Left ventricle myocardium inferior (tissue), 1 donor: ENCODE results near the gene ERC1. TPM values are rescaled to one million over a fixed set of nuclear protein-coding genes. Genes with fewer than 3 reads are reported as not detected.

ENCODE experiments used
- DNase-seq: peaks from one replicate; pipeline ENCODE4 v3.0.0-alpha.2; 2020
- H3K27ac ChIP-seq: fragments of 200-600 bp; replicated peaks from 2 replicates; pipeline ENCODE4 v1.8.0; 2021
- H3K27me3 ChIP-seq: fragments of 200-600 bp; 2 replicates; pipeline ENCODE4 v1.8.0; 2021; ENCODE audit warnings: low read depth
- H3K36me3 ChIP-seq: fragments of 200-600 bp; 2 replicates; pipeline ENCODE4 v1.8.0; 2021
- H3K4me1 ChIP-seq: fragments of 200-600 bp; 2 replicates; pipeline ENCODE4 v1.8.0; 2021
- H3K4me3 ChIP-seq: fragments of 200-600 bp; 2 replicates; pipeline ENCODE4 v1.8.0; 2021; ENCODE audit warnings: mild to moderate bottlenecking, moderate library complexity
- H3K9me3 ChIP-seq: fragments of 200-600 bp; replicated peaks from 2 replicates; pipeline ENCODE4 v1.8.0; 2021
- intact Hi-C: fragments of 100-400 bp; cut with micrococcal nuclease; formaldehyde crosslinking; loops from one replicate; pipeline ENCODE4 v1.11.0; 2022
- total RNA-seq: library from RNA; stranded (reverse); fragmentation: NEBNext Ultra II Directional; extraction: Animal tissue kit (Norgen Biotek cat#: 25700); gene quantifications from one replicate; pipeline ENCODE4 v1.2.1, GENCODE V29; 2021
- TF ChIP-seq, protein P1 (sequence below): fragments of 200-600 bp; IDR thresholded peaks from 2 replicates; pipeline ENCODE4 v1.8.0; 2021; ENCODE audit warnings: antibody characterized with exemption, mild to moderate bottlenecking, borderline replicate concordance
- donor health status: DM: no; HTN: yes; CAD: no; lungs with severe emphysema.

The ERC1 gene
- total RNA-seq, 1 donor from 2014 or later = 50.8 TPM

DNA sequence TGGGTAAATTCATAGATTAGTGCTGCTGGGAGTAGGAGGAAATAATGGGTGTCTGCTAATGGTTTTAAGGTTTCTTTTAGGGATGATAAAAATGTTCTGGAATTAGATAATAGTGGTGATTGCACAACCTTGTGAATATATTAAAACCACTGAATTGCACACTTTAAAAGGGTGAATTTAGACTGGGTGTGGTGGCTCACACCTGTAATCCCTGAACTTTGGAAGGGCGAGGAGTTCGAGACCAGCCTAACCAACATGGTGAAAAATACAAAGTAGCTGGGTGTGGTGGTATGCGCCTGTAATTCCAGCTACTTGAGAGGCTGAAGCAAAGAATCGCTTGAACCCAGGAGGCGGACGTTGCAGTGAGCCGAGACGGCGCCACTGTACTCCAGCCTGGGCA lies 42.8 kb upstream of the ERC1 start:
- intact Hi-C loops = no loop called here
- Histone ChIP-seq H3K9me3 (no peaks in the 10 kb centered on the region), H3K4me1 (peaks cover 25% of the 10 kb centered on the region), H3K27ac (peak overlapping the region; percentile 95), H3K36me3 (peaks cover 8% of the 10 kb centered on the region), H3K4me3 (peak overlapping the region; percentile 89), H3K27me3 (no peaks in the 10 kb centered on the region)
- DNase-seq = no peak
- TF ChIP-seq, protein P1, sequence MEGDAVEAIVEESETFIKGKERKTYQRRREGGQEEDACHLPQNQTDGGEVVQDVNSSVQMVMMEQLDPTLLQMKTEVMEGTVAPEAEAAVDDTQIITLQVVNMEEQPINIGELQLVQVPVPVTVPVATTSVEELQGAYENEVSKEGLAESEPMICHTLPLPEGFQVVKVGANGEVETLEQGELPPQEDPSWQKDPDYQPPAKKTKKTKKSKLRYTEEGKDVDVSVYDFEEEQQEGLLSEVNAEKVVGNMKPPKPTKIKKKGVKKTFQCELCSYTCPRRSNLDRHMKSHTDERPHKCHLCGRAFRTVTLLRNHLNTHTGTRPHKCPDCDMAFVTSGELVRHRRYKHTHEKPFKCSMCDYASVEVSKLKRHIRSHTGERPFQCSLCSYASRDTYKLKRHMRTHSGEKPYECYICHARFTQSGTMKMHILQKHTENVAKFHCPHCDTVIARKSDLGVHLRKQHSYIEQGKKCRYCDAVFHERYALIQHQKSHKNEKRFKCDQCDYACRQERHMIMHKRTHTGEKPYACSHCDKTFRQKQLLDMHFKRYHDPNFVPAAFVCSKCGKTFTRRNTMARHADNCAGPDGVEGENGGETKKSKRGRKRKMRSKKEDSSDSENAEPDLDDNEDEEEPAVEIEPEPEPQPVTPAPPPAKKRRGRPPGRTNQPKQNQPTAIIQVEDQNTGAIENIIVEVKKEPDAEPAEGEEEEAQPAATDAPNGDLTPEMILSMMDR = no peak

DNA sequence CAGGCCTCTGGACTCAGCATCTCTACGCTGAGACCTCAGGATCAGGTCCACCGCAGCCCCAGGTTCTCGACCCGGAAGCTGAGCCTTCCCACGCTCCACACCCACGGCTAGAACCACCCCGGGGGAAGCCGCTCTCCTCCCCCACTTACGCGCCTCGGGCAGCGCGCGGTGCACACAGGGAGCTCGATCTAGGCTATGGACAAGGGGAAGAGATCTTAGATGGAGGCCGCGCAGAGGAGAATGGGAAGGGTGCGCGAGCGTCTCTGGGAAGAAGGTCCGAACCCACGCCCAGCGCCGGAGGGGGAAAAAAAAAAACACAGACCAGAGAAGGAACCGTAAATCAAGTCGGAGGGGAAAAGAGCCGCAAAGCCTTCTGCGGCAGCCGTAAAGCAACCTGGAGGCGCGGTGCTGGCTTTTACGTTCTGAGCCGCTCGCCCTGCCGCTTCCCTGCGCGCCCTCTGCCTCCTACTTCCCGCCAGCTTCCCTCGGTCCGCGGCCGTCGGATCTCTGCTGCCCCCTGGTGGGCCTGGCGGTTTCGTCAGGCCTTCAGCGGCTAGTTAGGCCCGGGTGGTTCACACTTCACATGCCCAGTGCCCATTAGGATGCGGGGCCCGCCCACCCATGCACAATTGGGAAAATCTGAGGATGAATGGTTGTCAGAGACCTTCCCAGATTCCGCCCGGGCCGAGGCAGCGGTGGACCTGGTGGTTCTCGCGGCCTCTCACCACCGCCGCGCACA lies 41.4 kb upstream of the ERC1 start, which contains the start of gene RAD52:
RAD52 (minus strand) TSS at position 242 of the 739 bp plus-strand sequence. CDS start 16,636 bp downstream, outside the sequence.
- Histone ChIP-seq H3K9me3 (no peaks in the 10 kb centered on the region), H3K4me3 (peak within 1 kb of the TSS; percentile 89), H3K27ac (peak within 1 kb of the TSS; percentile 95), H3K27me3 (no peaks in the 10 kb centered on the region), H3K4me1 (peaks cover 22% of the 10 kb centered on the region), H3K36me3 (no peaks in the 10 kb centered on the region)
- TF ChIP-seq, protein P1 = peak; percentile 98
- intact Hi-C loops = no loop called here
- DNase-seq = peak; percentile 98

DNA sequence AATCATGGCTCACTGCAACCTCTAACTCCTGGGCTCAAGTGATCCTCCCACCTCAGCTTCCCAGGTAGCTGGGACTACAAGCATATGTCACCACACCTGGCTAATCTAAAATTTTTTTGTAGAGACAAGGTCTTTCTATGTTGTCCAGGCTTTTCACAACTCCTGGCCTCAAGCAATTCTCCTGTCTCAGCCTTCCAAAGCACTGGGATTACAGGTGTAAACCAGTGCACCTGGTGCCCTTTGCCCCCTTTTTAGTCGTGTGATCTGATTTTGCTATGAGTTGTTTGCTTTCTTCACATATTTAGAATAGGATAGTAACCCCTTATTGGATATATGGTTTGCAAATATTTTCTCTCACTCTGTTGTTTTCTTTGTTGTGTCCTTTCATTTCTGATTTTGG lies 39.8 kb upstream of the ERC1 start:
- intact Hi-C loops = no loop called here
- no peak for DNase-seq

DNA sequence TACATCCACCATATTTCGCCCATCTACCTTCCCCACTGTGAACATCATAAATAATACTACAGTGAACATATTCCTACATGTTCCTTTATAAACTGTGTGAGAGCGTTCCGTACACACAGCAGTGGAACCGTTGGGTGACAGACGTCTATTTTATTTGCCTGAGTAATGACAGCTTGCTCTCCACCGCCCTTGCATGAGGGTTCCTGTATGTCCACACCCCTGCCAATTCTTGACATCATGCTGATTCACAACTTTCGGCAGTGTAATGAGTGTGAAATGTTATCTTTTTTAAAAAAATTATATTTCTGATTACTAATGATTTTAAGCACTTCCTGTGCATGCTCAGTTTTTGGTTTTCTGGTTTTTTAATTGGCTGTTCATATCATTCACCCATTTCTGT lies 37.2 kb upstream of the ERC1 start:
- Histone ChIP-seq H3K27me3 (no peaks in the 10 kb centered on the region), H3K27ac (no peak overlapping the region), H3K9me3 (no peaks in the 10 kb centered on the region), H3K4me3 (no peak overlapping the region), H3K4me1 (peaks cover 7% of the 10 kb centered on the region), H3K36me3 (no peaks in the 10 kb centered on the region)
- DNase-seq = no peak
- intact Hi-C loops = no loop called here
- TF ChIP-seq, protein P1 = no peak

More for the DNA sequence above, 39.8 kb upstream of the ERC1 start:
- TF ChIP-seq, protein P1 = no peak
- peaks cover 18% of the 10 kb centered on the region for H3K4me1 ChIP-seq
- no peak overlapping the region for H3K4me3 ChIP-seq
- no peaks in the 10 kb centered on the region for H3K27me3 ChIP-seq
- no peaks in the 10 kb centered on the region for H3K36me3 ChIP-seq
- H3K9me3 ChIP-seq = no peaks in the 10 kb centered on the region
- H3K27ac ChIP-seq = no peak overlapping the region

DNA sequence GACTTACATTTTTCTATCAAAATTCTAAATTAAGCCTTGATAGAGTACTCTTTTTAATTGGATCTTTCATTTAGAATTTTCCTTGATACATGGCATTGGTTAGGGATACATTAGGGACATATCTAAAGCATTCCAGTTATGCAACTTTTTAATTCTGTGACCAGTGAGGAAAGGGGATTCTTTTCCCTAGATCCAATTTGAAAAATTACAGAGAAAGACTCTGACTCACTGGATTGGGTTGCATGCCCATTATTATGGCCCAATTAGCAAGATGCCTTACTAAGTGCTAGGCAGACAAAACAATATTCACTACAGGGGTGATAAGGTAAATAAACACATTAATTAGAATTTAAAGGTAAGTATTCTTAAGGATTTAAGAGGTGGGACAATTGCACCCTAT lies 36.3 kb upstream of the ERC1 start:
- no peak for DNase-seq
- H3K4me3 ChIP-seq = no peak overlapping the region
- intact Hi-C loops = no loop called here
- no peaks in the 10 kb centered on the region for H3K4me1 ChIP-seq
- TF ChIP-seq, protein P1 = no peak
- no peaks in the 10 kb centered on the region for H3K36me3 ChIP-seq
- no peaks in the 10 kb centered on the region for H3K9me3 ChIP-seq
- H3K27me3 ChIP-seq = no peaks in the 10 kb centered on the region
- H3K27ac ChIP-seq = no peak overlapping the region
